ENCODE data around the gene DIP2A. TPM values are rescaled to one million over a fixed set of nuclear protein-coding genes. Genes with fewer than 3 reads are reported as not detected.

DIP2A gene
- total and polyA plus RNA-seq, 4 donors, result 15.5 to 71.4 (median 28.7) TPM

DNA sequence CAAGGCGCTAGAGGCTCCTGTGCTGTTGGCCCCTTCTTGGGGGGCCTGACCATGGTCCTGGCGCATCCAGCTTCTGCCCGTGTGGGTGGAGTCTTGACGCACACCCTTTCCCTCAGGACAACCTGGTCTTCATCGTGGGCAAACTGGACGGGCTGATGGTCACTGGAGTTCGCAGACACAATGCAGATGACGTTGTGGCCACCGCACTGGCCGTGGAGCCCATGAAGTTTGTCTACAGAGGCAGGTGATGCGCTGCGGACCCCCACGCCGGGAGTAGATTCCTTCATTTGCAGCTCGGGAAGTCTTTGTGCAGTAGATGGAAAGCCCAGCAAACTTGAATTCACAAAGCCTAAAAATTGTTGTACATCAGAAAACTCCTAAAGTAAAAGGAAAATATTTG, 88.1 kb downstream of the DIP2A start:
- TF ChIP-seq, protein P1, sequence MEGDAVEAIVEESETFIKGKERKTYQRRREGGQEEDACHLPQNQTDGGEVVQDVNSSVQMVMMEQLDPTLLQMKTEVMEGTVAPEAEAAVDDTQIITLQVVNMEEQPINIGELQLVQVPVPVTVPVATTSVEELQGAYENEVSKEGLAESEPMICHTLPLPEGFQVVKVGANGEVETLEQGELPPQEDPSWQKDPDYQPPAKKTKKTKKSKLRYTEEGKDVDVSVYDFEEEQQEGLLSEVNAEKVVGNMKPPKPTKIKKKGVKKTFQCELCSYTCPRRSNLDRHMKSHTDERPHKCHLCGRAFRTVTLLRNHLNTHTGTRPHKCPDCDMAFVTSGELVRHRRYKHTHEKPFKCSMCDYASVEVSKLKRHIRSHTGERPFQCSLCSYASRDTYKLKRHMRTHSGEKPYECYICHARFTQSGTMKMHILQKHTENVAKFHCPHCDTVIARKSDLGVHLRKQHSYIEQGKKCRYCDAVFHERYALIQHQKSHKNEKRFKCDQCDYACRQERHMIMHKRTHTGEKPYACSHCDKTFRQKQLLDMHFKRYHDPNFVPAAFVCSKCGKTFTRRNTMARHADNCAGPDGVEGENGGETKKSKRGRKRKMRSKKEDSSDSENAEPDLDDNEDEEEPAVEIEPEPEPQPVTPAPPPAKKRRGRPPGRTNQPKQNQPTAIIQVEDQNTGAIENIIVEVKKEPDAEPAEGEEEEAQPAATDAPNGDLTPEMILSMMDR (IDR thresholded peaks at IDR 0.05; ENCODE audit: control extremely low read depth, extremely low read depth), result no peak

DNA sequence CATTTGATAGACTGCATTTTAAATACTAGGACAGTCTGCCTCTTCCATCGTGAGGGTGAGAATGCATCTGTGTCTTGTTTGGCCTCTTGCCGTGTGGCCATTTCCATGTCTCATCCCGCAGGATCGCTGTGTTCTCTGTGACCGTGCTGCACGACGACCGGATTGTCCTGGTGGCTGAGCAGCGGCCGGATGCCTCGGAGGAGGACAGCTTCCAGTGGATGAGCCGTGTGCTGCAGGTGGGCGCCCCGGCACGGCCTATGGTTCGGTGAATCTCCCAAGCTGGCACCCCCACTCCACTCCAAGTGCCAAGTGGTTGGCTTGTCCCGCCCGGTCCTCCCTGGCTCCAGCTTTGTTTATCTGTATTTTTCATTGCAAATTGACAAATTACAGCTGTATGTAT, 91.0 kb downstream of the DIP2A start:
- H3K36me3 ChIP-seq (ENCODE audit: control insufficient read depth in 4 of 4, insufficient read depth in 4 of 4, low read length in 4 of 4), result peaks cover 12 to 52% (median 42%) of the 10 kb centered on the region in 4 donors
- no peaks in the 10 kb centered on the region for H3K27me3 ChIP-seq (ENCODE audit: control insufficient read depth in 3 of 3, insufficient read depth in 3 of 3, low read length in 2 of 3)
- ATAC-seq (ENCODE audit: insufficient read depth, low FRiP score), result no peak
- TF ChIP-seq, protein P1 (IDR thresholded peaks at IDR 0.05; ENCODE audit: control extremely low read depth, extremely low read depth), result no peak
- H3K9ac ChIP-seq (ENCODE audit: insufficient read depth in 1 of 2, low read length in 2 of 2), result no peak overlapping the region
- H3K9me3 ChIP-seq (ENCODE audit: control insufficient read depth in 4 of 4, insufficient read depth in 3 of 4, low read length in 3 of 4), result no peaks in the 10 kb centered on the region
- no peak overlapping the region for H3K27ac ChIP-seq (ENCODE audit: low read depth in 1 of 2, low read length in 1 of 2)
- WGBS, 2 donors, result 96 to 97% methylated on average over 18 of the region's 18 CpGs
- no peaks in the 10 kb centered on the region for H3K4me1 ChIP-seq (ENCODE audit: control insufficient read depth in 5 of 5, insufficient read depth in 5 of 5, low read length in 5 of 5)
- H3K4me3 ChIP-seq, result no peak overlapping the region
- DNase-seq, result no peak

More for the DNA sequence above, 88.1 kb downstream of the DIP2A start:
- DNase-seq (no peak), ATAC-seq (ENCODE audit: insufficient read depth, low FRiP score) (no peak)
- WGBS, 2 donors, result 97 to 98% methylated on average over 15 of the region's 15 CpGs
- Histone ChIP-seq H3K9ac (ENCODE audit: insufficient read depth in 1 of 2, low read length in 2 of 2) (no peak overlapping the region), H3K27me3 (ENCODE audit: control insufficient read depth in 3 of 3, insufficient read depth in 3 of 3, low read length in 2 of 3) (no peaks in the 10 kb centered on the region), H3K27ac (ENCODE audit: low read depth in 1 of 2, low read length in 1 of 2) (no peak overlapping the region), H3K36me3 (ENCODE audit: control insufficient read depth in 4 of 4, insufficient read depth in 4 of 4, low read length in 4 of 4) (peaks cover 16 to 58% (median 50%) of the 10 kb centered on the region in 4 donors), H3K4me3 (no peak overlapping the region), H3K9me3 (ENCODE audit: control insufficient read depth in 4 of 4, insufficient read depth in 3 of 4, low read length in 3 of 4) (no peaks in the 10 kb centered on the region), H3K4me1 (ENCODE audit: control insufficient read depth in 5 of 5, insufficient read depth in 5 of 5, low read length in 5 of 5) (no peaks in the 10 kb centered on the region)

DNA sequence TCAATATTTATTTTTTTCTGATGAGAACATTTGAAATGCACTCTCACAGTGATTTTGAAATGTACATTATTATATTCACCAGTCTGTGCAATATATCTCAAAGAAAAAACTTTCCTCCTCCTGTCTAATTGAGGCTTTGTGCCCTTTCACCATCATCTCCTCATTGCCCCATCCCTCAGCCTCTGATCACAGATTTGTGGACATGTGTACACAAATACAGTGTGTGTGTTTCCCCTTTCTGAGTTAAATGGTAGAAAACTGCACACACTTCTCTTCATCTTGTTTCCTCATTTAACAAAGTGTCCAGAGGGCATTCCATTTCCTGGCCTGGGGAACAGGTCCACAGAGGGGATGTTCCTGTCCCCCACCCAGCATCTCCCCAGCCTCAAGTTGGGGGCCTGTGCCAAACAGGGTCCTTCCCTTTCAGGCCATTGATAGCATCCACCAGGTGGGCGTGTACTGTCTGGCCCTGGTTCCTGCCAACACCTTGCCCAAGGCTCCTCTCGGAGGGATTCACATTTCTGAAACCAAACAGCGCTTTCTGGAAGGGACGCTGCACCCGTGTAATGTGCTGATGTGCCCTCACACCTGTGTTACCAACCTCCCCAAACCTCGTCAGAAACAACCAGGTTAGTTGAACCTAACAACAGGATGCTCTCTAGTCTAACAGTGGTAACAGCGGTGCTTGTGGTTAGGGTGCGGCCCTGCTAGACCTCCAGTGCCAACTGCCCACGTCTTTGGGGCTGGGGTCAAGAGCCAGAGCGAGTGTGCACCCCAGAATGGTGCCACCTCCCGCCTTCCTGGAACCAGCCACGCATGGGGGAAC, 91.6 kb downstream of the DIP2A start:
- DNase-seq, result no peak
- no peaks in the 10 kb centered on the region for H3K4me1 ChIP-seq (ENCODE audit: control insufficient read depth in 5 of 5, insufficient read depth in 5 of 5, low read length in 5 of 5)
- no peak overlapping the region for H3K27ac ChIP-seq (ENCODE audit: low read depth in 1 of 2, low read length in 1 of 2)
- ATAC-seq (ENCODE audit: insufficient read depth, low FRiP score), result no peak
- H3K9me3 ChIP-seq (ENCODE audit: control insufficient read depth in 4 of 4, insufficient read depth in 3 of 4, low read length in 3 of 4), result no peaks in the 10 kb centered on the region
- no peak overlapping the region for H3K9ac ChIP-seq (ENCODE audit: insufficient read depth in 1 of 2, low read length in 2 of 2)
- TF ChIP-seq, protein P1 (IDR thresholded peaks at IDR 0.05; ENCODE audit: control extremely low read depth, extremely low read depth), result no peak
- 76 to 82% methylated on average over 12 of the region's 12 CpGs for WGBS, 2 donors
- peaks cover 12 to 53% (median 42%) of the 10 kb centered on the region in 4 donors for H3K36me3 ChIP-seq (ENCODE audit: control insufficient read depth in 4 of 4, insufficient read depth in 4 of 4, low read length in 4 of 4)
- no peak overlapping the region for H3K4me3 ChIP-seq
- no peaks in the 10 kb centered on the region for H3K27me3 ChIP-seq (ENCODE audit: control insufficient read depth in 3 of 3, insufficient read depth in 3 of 3, low read length in 2 of 3)
